Naive thymus-derived CD8-positive, alpha-beta T cell (primary cell): Measurements from ENCODE around the gene INPP4A. TPM values are rescaled to one million over a fixed set of nuclear protein-coding genes. Genes with fewer than 3 reads are reported as not detected.

Experiments
- ATAC-seq, 2 donors: fragments of 150-1000 bp; cut with Tn5 transposase in 1 of 2; sonication (Bioruptor Pico), chemical (Tn5 transposase) in 1 of 2; 1 replicate in 1 of 2; 2 replicates in 1 of 2; pipeline ENCODE4 v1.10.0; 2021; ENCODE audit warnings: mild to moderate bottlenecking in 2 of 2, moderate library complexity in 2 of 2
- POLR2A ChIA-PET: fragments of 350-600 bp; sonication (Branson Sonifier 250); formaldehyde crosslinking; loops from one replicate; lab custom pipeline; 2021; ENCODE audit warnings: antibody characterized with exemption; lab: Charles Lee
- DNase-seq, 10 donors: peaks; one replicate each; pipeline versions ENCODE4 v3.0.0 to v3.0.0-alpha.2; 2020 to 2022
- H3K27ac Mint-ChIP-seq, 10 donors: one replicate each; pipeline ENCODE4 v1.8.0; 2020 to 2022; ENCODE audit warnings: mild to moderate bottlenecking in 10 of 10, mixed read lengths in 10 of 10, moderate library complexity in 4 of 10, inconsistent platforms in 1 of 10
- H3K27me3 Mint-ChIP-seq, 5 donors: one replicate each; pipeline ENCODE4 v1.8.0; 2021 to 2022; ENCODE audit warnings: mixed read lengths in 5 of 5
- H3K36me3 Mint-ChIP-seq, 3 donors: one replicate each; pipeline ENCODE4 v1.8.0; 2020 to 2022; ENCODE audit warnings: mixed read lengths in 3 of 3, mild to moderate bottlenecking in 2 of 3, inconsistent platforms in 1 of 3
- H3K4me1 Mint-ChIP-seq, 4 donors: one replicate each; pipeline ENCODE4 v1.8.0; 2021 to 2022; ENCODE audit warnings: mixed read lengths in 4 of 4
- H3K4me3 Mint-ChIP-seq, 10 donors: one replicate each; pipeline ENCODE4 v1.8.0; 2020 to 2022; ENCODE audit warnings: mild to moderate bottlenecking in 10 of 10, mixed read lengths in 10 of 10, moderate library complexity in 6 of 10, inconsistent platforms in 1 of 10
- H3K9me3 Mint-ChIP-seq, 9 donors: one replicate each; pipeline ENCODE4 v1.8.0; 2020 to 2022; ENCODE audit warnings: mixed read lengths in 9 of 9, mild to moderate bottlenecking in 3 of 9, inconsistent platforms in 1 of 9, moderate library complexity in 1 of 9
- polyA plus RNA-seq, 3 donors: library from polyadenylated mRNA; unstranded; fragments of 300-500 nt; fragmentation: Illumina TruSeq; gene quantifications; one replicate each; pipeline ENCODE4 v1.2.3, GENCODE V29; 2021
- total RNA-seq, 8 experiments: library from RNA in 2 of 8; stranded (reverse) in 2 of 8; gene quantifications; one replicate each; pipeline ENCODE4 v1.2.3 and lab custom pipeline; 2021 to 2026

Gene INPP4A
- total and polyA plus RNA-seq, 5 experiments from 2014 or later, result 37.7 to 141 (median 64.3) TPM

DNA sequence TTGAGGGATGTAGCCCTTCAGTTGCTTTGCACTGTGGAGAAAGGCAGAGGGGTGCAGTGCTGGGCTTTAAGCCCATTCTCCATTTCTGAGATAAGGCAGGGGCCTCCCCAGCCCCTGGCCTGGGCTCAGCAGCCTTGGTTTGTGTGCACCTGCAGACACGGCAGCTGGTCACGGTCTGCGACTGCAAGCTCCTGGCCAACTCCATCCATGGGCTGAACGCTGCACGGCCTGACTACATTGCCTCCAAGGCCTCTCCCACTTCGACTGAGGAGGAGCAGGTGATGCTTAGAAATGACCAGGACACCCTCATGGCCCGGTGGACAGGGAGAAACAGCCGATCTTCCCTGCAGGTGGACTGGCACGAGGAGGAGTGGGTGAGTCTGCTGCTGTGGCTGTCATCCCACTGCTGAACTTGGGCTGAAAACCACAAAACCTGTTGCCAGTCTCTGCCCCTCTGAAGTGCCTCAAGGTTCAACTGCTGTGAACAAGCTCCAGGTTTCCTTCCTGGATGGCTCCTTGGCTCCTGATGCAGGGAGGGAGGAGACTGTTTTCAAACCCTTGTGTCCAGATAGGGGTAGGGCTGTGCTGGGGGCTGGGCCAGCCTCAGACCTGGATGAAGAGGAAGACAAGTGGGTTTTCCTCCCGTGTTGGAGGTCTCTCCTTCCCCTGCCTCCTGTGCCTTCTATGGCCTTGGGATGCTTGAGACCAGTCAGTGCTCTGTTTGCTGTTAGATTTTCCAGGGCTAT is 109.6 kb downstream of the INPP4A start:
- Mint-ChIP-seq H3K4me3 (no peak overlapping the region), H3K27ac (peak overlapping the region in 9 of 10 donors; percentile 29 to 83 (median 71)), H3K9me3 (no peaks in the 10 kb centered on the region), H3K36me3 (peaks cover 0 to 95% (median 12%) of the 10 kb centered on the region in 3 donors), H3K27me3 (no peaks in the 10 kb centered on the region), H3K4me1 (peaks cover 39 to 72% (median 63%) of the 10 kb centered on the region in 4 donors)
- DNase-seq (no peak), ATAC-seq (no peak)
- POLR2A ChIA-PET, result interaction anchor here (1.2 kb wide), 1 partner anchor 8 kb away, joined by 3 read pairs; no protein-coding TSS in a partner anchor

DNA sequence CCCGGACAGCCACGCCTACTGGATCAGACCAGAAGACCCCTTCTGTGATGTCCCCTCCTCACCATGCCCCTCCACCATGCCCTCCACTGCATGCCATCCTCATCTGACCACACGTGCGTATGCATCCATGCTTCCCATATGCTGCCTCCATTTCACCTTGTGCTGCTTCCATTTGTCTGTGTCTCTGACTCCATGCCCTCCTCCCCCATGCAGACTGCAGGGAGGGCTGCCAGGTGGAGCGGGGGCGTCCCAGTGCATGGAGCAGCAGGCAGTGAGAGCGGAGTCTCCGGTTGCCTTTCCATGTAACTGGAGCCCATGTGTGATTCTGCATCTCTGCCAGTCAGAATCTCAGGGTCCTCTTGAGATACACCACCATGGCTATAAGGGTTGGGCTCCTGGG is 111.0 kb downstream of the INPP4A start:
- no peak for DNase-seq
- no peak for ATAC-seq
- Mint-ChIP-seq H3K27me3 (no peaks in the 10 kb centered on the region), H3K36me3 (peaks cover 0 to 99% (median 15%) of the 10 kb centered on the region in 3 donors), H3K4me3 (peak overlapping the region in 1 of 10 donors; percentile 22), H3K27ac (peak overlapping the region in 8 of 10 donors; percentile 14 to 84 (median 65)), H3K9me3 (no peaks in the 10 kb centered on the region), H3K4me1 (peaks cover 37 to 71% (median 62%) of the 10 kb centered on the region in 4 donors)
- POLR2A ChIA-PET, result no interaction called here

DNA sequence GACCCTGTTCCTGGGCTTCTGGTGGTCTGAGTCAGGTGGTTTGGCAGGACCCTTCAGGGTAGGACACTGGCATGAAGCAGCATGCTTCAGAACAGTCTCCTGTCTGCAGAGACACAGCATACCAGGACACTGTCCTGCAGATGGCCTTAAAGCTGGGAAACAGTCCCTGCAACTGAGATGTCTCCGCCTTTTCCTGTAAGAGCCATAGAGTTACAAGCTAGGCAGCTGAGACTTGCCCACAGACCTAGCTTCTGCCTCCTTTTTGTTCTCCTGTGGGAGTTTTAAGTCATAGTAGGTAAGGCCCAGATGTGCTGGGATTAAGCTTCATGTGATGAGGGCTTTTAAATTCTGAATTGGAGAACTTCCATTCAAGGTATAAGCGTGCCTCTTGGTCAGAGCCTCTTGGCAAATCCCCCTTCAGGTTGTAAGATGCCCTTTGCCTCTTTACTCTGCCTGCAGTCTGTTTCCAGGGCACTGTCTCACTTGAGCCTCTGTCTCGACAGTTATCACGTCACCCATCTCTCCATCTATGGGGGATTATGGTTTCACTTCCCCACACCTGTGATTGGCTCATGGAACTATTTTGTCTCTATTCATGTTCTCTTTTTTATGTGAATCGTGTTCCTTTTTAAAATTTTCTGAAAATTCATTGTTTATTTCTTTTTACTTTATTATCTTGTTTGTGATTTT is 111.8 kb downstream of the INPP4A start:
- POLR2A ChIA-PET, result no interaction called here
- peaks cover 0 to 98% (median 15%) of the 10 kb centered on the region in 3 donors for H3K36me3 Mint-ChIP-seq

DNA sequence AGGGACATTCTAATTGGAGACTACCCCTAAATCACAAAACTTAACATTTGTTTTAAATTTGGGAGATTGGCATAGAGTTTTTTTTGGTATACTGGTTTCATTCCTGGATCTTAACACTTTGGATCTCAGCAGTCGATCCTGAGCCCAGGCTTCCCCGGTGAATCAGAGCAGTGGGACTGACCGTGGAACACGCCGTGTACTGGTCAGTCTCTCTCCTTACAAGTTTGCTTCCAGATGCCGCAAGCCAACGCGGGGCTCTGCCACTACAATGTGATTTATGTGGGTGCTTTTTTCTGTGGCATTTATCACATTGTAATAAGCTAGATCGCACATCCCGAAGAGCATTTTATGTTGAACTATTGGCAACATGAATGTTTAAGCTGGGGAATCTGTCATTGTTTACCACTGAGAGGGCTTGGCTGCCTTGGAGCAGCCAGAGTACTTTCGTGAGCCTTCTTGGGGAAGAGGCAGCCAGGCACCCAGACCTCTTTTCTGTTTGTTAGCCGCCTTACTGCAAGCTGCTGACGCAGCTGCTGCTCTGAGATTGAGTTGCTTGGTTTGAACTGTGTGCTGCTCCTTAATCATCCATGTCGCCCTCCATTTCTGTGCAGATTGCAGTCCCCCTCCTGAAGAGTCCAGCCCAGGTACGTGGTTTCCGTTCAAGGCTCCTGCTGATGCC is 114.3 kb downstream of the INPP4A start:
- no peak for DNase-seq
- peaks cover 28 to 53% (median 47%) of the 10 kb centered on the region in 4 donors for H3K4me1 Mint-ChIP-seq
- POLR2A ChIA-PET, result no interaction called here

More for the DNA sequence above, 111.8 kb downstream of the INPP4A start:
- Mint-ChIP-seq H3K4me1 (peaks cover 32 to 66% (median 54%) of the 10 kb centered on the region in 4 donors), H3K27ac (peak overlapping the region; percentile 33 to 89 (median 80)), H3K9me3 (no peaks in the 10 kb centered on the region), H3K27me3 (no peaks in the 10 kb centered on the region), H3K4me3 (no peak overlapping the region)
- DNase-seq (no peak), ATAC-seq (peak; percentile 67 to 73)

DNA sequence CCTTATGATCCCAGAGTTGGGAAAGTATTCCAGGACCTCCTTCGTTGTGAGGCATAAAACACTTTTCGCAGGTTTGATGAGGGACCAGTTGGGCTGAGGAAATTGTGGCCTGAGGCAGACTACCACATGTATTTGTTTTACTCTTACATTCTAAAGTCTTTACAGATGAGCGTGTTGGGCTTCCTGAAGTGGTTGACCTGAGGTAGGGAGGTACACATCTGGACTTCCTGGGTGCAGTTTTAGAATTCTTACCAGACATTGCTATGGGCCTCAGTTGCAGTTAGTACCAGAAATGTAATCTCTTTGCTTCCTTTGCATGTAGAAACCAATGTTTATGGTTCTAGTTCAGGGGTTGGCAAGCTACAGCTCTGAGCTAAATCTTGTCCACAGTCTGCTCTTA is 114.9 kb downstream of the INPP4A start:
- Mint-ChIP-seq H3K9me3 (no peaks in the 10 kb centered on the region), H3K4me3 (peak overlapping the region in 2 of 10 donors; percentile 33 to 34), H3K27ac (peak overlapping the region; percentile 8 to 94 (median 80)), H3K27me3 (no peaks in the 10 kb centered on the region), H3K4me1 (peaks cover 28 to 53% (median 47%) of the 10 kb centered on the region in 4 donors), H3K36me3 (peaks cover 0 to 95% (median 13%) of the 10 kb centered on the region in 3 donors)
- ATAC-seq, result no peak
- POLR2A ChIA-PET, result interaction anchor here (1.2 kb wide), 1 partner anchor 9 kb away, joined by 5 read pairs; no protein-coding TSS in a partner anchor
- no peak for DNase-seq

More for the DNA sequence above, 114.3 kb downstream of the INPP4A start:
- peak overlapping the region in 9 of 10 donors; percentile 40 to 94 (median 83) for H3K27ac Mint-ChIP-seq
- H3K4me3 Mint-ChIP-seq, result peak overlapping the region in 1 of 10 donors; percentile 34
- no peaks in the 10 kb centered on the region for H3K9me3 Mint-ChIP-seq
- H3K27me3 Mint-ChIP-seq, result no peaks in the 10 kb centered on the region
- peaks cover 0 to 96% (median 13%) of the 10 kb centered on the region in 3 donors for H3K36me3 Mint-ChIP-seq
- ATAC-seq, result no peak

DNA sequence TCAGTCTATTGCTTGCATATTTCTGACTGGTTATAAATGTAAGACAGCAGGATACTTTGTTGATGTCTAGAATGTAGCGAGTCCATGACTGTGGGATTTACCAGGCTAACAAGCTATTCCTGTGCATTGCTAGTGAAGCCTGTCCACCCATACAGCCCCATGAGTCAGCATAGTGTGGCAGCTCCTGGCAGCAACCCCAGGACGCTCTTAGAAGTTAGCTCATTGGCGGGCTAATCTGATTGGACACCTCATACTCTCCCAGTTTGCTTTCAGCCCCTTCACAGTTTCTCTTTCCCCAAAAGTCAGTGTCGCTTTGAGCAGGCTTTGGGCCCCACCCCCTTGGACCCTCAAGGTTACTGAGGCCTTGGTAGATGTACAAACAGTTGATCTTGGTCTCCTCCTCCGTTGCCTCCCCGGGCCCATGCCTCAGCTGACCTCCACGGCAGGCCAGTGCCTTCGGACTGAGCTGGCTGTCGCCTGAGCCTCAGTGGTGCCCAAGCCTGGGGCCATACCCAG is 115.7 kb downstream of the INPP4A start:
- Mint-ChIP-seq H3K36me3 (peaks cover 0 to 95% (median 8%) of the 10 kb centered on the region in 3 donors), H3K9me3 (no peaks in the 10 kb centered on the region), H3K4me1 (peaks cover 22 to 46% (median 42%) of the 10 kb centered on the region in 4 donors), H3K27me3 (no peaks in the 10 kb centered on the region), H3K27ac (peak overlapping the region in 9 of 10 donors; percentile 4 to 87 (median 53)), H3K4me3 (peak overlapping the region in 1 of 10 donors; percentile 33)
- POLR2A ChIA-PET, result interaction anchor here (1.2 kb wide), 1 partner anchor 10 kb away, joined by 5 read pairs; no protein-coding TSS in a partner anchor
- ATAC-seq, result no peak
- no peak for DNase-seq

DNA sequence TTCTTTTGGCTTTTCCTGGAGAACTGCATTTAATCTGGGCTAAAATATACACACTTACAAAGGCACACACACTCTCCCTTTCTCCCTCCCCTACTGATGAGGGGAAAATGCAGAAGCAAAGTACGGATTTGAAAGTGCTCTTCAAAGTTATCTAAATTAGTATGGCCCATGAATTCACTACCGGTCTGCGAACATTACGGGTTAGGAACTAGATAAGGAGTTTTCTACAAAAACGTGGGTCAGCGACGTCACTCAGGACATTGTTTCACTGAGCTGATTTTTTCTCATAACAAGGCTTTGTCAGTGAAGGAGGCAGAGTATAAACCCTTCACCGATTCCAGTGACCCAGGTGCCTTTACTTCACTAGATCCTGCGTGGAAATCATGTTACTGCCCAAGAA is 116.4 kb downstream of the INPP4A start:
- Mint-ChIP-seq H3K27me3 (no peaks in the 10 kb centered on the region), H3K9me3 (no peaks in the 10 kb centered on the region), H3K27ac (peak overlapping the region in 6 of 10 donors; percentile 30 to 79 (median 58)), H3K4me1 (peaks cover 17 to 41% (median 37%) of the 10 kb centered on the region in 4 donors), H3K36me3 (peaks cover 0 to 95% (median 9%) of the 10 kb centered on the region in 3 donors), H3K4me3 (no peak overlapping the region)
- no peak for ATAC-seq
- no peak for DNase-seq
- POLR2A ChIA-PET, result no interaction called here

DNA sequence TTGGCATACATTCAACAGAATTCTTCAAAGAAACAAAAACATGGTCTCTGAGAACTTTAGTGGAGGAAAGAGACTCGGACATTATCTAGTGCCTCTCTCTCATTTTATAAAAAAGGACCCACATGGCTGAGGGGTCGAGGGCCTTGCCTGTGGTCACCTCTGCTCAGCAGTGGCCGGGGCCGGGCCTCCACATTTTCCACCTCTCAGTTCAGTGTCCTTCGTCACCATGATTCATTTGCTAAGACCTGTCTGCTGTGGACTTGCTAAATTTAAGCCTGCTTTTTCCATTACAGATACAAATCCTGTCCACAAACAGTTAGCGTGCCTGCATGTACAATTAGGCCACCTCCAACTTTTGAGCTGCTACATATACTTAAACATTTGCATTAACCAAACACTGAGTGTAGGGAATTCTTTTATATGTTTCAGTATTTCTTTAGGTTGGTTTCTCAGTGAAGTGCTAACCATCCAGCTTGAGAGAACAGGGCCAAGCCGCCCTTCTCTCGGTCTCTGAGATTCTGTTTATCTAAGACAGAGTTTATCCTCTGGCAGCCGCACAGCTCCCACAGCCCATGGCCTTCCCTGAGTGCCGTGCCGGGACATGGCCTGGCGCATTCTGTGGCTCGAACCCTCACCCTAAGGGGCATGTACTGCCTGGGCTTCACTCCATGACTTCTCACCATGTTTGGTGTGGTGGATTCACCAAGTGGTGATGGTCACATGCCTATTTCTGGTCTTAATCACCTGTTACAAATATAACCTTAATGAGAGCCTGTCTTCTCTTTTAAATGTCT is 117.4 kb downstream of the INPP4A start:
- peaks cover 17 to 34% (median 30%) of the 10 kb centered on the region in 4 donors for H3K4me1 Mint-ChIP-seq
- no peak for ATAC-seq
- H3K4me3 Mint-ChIP-seq, result no peak overlapping the region
- peak overlapping the region in 6 of 10 donors; percentile 5 to 70 (median 29) for H3K27ac Mint-ChIP-seq
- H3K27me3 Mint-ChIP-seq, result no peaks in the 10 kb centered on the region
- POLR2A ChIA-PET, result interaction anchor here (0.8 kb wide), 1 partner anchor 8 kb away, joined by 3 read pairs; no protein-coding TSS in a partner anchor
- no peak for DNase-seq
- no peaks in the 10 kb centered on the region for H3K9me3 Mint-ChIP-seq
- peaks cover 0 to 95% (median 13%) of the 10 kb centered on the region in 3 donors for H3K36me3 Mint-ChIP-seq

DNA sequence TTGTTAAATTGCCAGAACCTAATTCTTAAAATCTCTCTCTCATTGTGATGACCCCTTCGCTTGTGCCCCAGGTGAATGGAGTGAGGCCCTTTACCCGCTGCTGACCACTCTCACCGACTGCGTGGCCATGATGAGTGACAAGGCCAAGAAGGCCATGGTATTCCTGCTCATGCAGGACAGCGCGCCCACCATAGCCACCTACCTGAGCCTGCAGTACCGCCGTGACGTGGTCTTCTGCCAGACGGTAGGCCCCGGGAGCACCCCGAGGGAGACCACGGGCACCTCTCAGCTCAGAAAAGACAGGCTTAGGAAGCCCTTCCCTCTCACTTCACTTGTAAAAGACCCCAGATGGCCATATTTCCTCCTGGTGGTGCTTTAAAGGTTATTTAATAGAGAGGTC is 118.7 kb downstream of the INPP4A start:
- peaks cover 0 to 93% (median 15%) of the 10 kb centered on the region in 3 donors for H3K36me3 Mint-ChIP-seq
- no peak for ATAC-seq
- H3K4me1 Mint-ChIP-seq, result peaks cover 15 to 25% (median 20%) of the 10 kb centered on the region in 4 donors

DNA sequence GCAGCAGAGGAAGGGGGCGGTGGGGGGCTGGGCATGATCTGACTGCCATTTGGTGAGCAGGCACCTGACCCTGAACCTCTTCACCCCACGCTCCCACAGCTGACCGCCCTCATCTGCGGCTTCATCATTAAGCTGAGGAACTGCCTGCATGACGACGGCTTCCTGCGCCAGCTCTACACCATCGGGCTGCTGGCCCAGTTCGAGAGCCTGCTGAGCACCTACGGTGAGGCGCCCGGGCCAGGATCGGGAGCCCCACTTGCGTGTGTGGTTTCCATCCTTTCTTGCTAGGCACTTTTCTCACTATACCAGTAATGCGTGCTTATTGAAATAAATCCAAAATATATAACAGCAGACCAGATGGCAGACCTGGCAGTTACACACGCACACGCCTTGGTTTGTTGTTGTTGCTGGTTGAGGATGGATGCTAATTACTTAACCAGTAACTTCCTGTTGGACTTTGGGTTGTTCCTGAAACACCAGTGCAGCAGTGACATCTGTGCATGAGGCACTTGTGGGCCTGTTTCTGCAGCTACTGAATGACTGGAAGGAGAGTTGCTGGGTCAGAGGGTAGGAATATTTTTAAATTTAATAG is 120.0 kb downstream of the INPP4A start:
- Mint-ChIP-seq H3K4me3 (no peak overlapping the region), H3K27me3 (no peaks in the 10 kb centered on the region), H3K36me3 (peaks cover 0 to 93% (median 8%) of the 10 kb centered on the region in 3 donors), H3K9me3 (no peaks in the 10 kb centered on the region), H3K27ac (peak overlapping the region in 3 of 10 donors; percentile 43 to 69 (median 48)), H3K4me1 (peaks cover 8 to 17% (median 9%) of the 10 kb centered on the region in 4 donors)
- POLR2A ChIA-PET, result interaction anchor here (0.9 kb wide), 1 partner anchor 273 kb away, joined by 3 read pairs; no protein-coding TSS in a partner anchor
- DNase-seq, result no peak
- ATAC-seq, result no peak

More for the DNA sequence above, 118.7 kb downstream of the INPP4A start:
- no peak for DNase-seq
- Mint-ChIP-seq H3K27me3 (no peaks in the 10 kb centered on the region), H3K4me3 (no peak overlapping the region), H3K9me3 (no peaks in the 10 kb centered on the region), H3K27ac (peak overlapping the region in 9 of 10 donors; percentile 23 to 83 (median 61))
- POLR2A ChIA-PET, result no interaction called here

DNA sequence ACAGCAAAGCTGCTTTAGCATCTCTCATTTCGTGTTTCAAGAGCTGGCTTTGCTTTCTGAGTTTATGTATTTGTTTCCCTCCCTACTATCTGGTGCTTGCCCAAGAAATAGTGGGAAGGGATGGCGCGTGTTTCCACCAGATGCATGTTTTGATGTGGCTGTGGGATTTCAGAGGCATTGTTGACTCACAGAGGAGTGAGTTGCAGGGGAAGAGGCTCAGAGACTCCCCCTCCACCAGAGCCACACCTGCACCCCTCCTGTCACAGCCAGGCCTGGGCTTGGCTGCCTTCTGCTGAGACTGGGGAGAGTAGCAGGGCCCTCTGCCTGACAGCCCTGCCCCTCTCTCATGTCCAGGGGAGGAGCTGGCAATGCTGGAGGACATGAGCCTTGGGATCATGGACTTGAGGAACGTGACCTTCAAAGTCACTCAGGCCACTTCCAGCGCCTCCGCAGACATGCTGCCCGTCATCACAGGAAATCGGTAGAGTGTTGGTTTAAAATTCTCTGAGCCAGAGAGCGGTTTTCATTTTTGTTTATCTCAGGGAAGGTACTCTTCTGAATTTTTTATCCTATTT is 120.7 kb downstream of the INPP4A start:
- POLR2A ChIA-PET, result no interaction called here
- no peaks in the 10 kb centered on the region for H3K27me3 Mint-ChIP-seq
- peak overlapping the region in 2 of 10 donors; percentile 19 to 37 for H3K27ac Mint-ChIP-seq
- DNase-seq (no peak), ATAC-seq (no peak)
- H3K9me3 Mint-ChIP-seq, result no peaks in the 10 kb centered on the region
- H3K36me3 Mint-ChIP-seq, result peaks cover 0 to 93% (median 13%) of the 10 kb centered on the region in 3 donors
- H3K4me3 Mint-ChIP-seq, result no peak overlapping the region
- H3K4me1 Mint-ChIP-seq, result peaks cover 2 to 16% (median 11%) of the 10 kb centered on the region in 4 donors
